GM12878 (cell line): ENCODE data around the gene ELANE. TPM values are rescaled to one million over a fixed set of nuclear protein-coding genes. Genes with fewer than 3 reads are reported as not detected.

Experiments used
- ATAC-seq: fragments of 200-7000 bp; cut with Tn5 transposase; 3 replicates; pipeline ENCODE4 v1.9.1; 2020; ENCODE audit warnings: mild to moderate bottlenecking, moderate library complexity
- BruUV-seq: library from RNA; stranded (reverse); fragments of 400-500 nt; replicated peaks from 2 replicates; lab custom pipeline; 2021; lab: Mats Ljungman, UMichigan
- CTCF ChIA-PET: fragments of 300-600 bp; sonication (Branson Sonifier 250); formaldehyde crosslinking; extraction: SDS; loops from one replicate; lab custom pipeline; 2021; ENCODE audit warnings: inconsistent platforms; lab: Yijun Ruan, JAX
- POLR2A ChIA-PET: fragments of 350-600 bp; formaldehyde crosslinking; extraction: SDS; loops from one replicate; lab custom pipeline; 2021; ENCODE audit warnings: inconsistent platforms; lab: Charles Lee
- RAD21 ChIA-PET: fragments of 300-600 bp; sonication (Branson Sonifier 250); formaldehyde crosslinking; loops from one replicate; lab custom pipeline; 2023; ENCODE audit warnings: antibody characterized with exemption; ENCODE audit not compliant: unreplicated experiment; lab: Charles Lee
- SMC1A ChIA-PET: fragments of 300-600 bp; sonication (Branson Sonifier 250); formaldehyde crosslinking; loops from one replicate; lab custom pipeline; 2023; ENCODE audit not compliant: unreplicated experiment, uncharacterized antibody; lab: Charles Lee
- DNase-seq: peaks from one replicate; pipeline ENCODE4 v3.0.0-alpha.2; 2011; ENCODE audit warnings: low read depth, low spot score
- FAIRE-seq: peaks from 3 replicates; lab custom pipeline; 2011; peaks lifted over from hg19 to GRCh38; lab: Jason Lieb, UNC
- H2AFZ ChIP-seq: 2 replicates; pipeline ENCODE4 v1.6.0; 2011; ENCODE audit warnings: low read depth, low read length, control low read depth; ENCODE audit not compliant: control insufficient read depth
- H3K27ac ChIP-seq: 2 replicates; pipeline ENCODE4 v1.5.1; 2011; ENCODE audit warnings: control low read depth; ENCODE audit not compliant: control insufficient read depth, insufficient read depth
- H3K27me3 ChIP-seq, 2 experiments: replicated peaks in 1 of 2; 2 replicates each; pipeline versions ENCODE4 v1.6.0 to v1.6.1; 2011; ENCODE audit warnings: low read length in 1 of 2; ENCODE audit not compliant: control insufficient read depth in 2 of 2, insufficient read depth in 2 of 2
- H3K36me3 ChIP-seq, 2 experiments: 2 replicates each; pipeline ENCODE4 v1.5.1; 2011; ENCODE audit warnings: low read length in 1 of 2; ENCODE audit not compliant: control insufficient read depth in 2 of 2, insufficient read depth in 2 of 2
- H3K4me1 ChIP-seq: 2 replicates; pipeline ENCODE4 v1.6.1; 2011; ENCODE audit warnings: mild to moderate bottlenecking, low read length, moderate library complexity, mixed read lengths; ENCODE audit not compliant: control insufficient read depth, insufficient read depth
- H3K4me2 ChIP-seq: 2 replicates; pipeline ENCODE4 v1.6.0; 2011; ENCODE audit warnings: control low read depth; ENCODE audit not compliant: control insufficient read depth, insufficient read depth
- H3K4me3 ChIP-seq: fragments of 200-600 bp; sonication (generic); 2 replicates; pipeline ENCODE4 v1.5.1; 2016
- H3K79me2 ChIP-seq: 2 replicates; pipeline ENCODE4 v1.6.0; 2011; ENCODE audit warnings: low read length; ENCODE audit not compliant: control insufficient read depth, insufficient read depth
- H3K9ac ChIP-seq: 2 replicates; pipeline ENCODE4 v1.8.0; 2011; ENCODE audit warnings: low read length, control low read depth, mixed read lengths; ENCODE audit not compliant: control insufficient read depth, insufficient read depth
- H3K9me3 ChIP-seq: replicated peaks from 3 replicates; pipeline ENCODE4 v1.5.1; 2011; ENCODE audit warnings: mild to moderate bottlenecking, low read length; ENCODE audit not compliant: control insufficient read depth, insufficient read depth
- H4K20me1 ChIP-seq: 2 replicates; pipeline ENCODE4 v1.6.0; 2011; ENCODE audit not compliant: control insufficient read depth, insufficient read depth
- IKZF1 ChIP-seq: fragments of 450-650 bp; conservative IDR thresholded peaks from 2 replicates; pipeline ENCODE4 v1.6.1; 2017; ENCODE audit warnings: antibody characterized with exemption, mild to moderate bottlenecking
- PKNOX1 ChIP-seq: fragments of 450-650 bp; IDR thresholded peaks from 2 replicates; pipeline ENCODE4 v1.6.1; 2016; ENCODE audit warnings: mild to moderate bottlenecking
- POLR2A ChIP-seq: IDR thresholded peaks from 2 replicates; pipeline ENCODE4 v1.6.1; 2011; ENCODE audit warnings: low read depth, mild to moderate bottlenecking, low read length
- POLR2AphosphoS5 ChIP-seq: IDR thresholded peaks from 2 replicates; pipeline ENCODE4 v1.6.1; 2011; ENCODE audit warnings: mild to moderate bottlenecking, low read length, inconsistent platforms
- SUPT20H ChIP-seq: IDR thresholded peaks from 2 replicates; pipeline ENCODE4 v1.6.1; 2011; ENCODE audit warnings: low read depth, mild to moderate bottlenecking, low read length, moderate library complexity, borderline replicate concordance; ENCODE audit not compliant: control insufficient read depth
- ZBTB33 ChIP-seq: fragments of 450-650 bp; IDR thresholded peaks from 2 replicates; pipeline ENCODE4 v1.6.1; 2017; ENCODE audit warnings: mild to moderate bottlenecking
- WGBS: methylation state at CpG from one replicate; pipeline ENCODE4 v1.1.6; 2016; ENCODE audit warnings: low lambda C conversion rate; ENCODE audit not compliant: insufficient replicate concordance, insufficient coverage; ENCODE audit errors: missing lambda C conversion rate; 5-methylcytosine and 5-hydroxymethylcytosine counted together
- in situ Hi-C: fragments of 300-500 bp; cut with MboI; formaldehyde crosslinking; loops from 9 replicates; pipeline ENCODE4 v1.14.3; 2018; ENCODE audit warnings: mixed read lengths
- intact Hi-C: fragments of 100-400 bp; cut with micrococcal nuclease; formaldehyde crosslinking; loops from one replicate; pipeline ENCODE4 v1.14.2; 2022; ENCODE audit not compliant: unreplicated experiment
- polyA plus RNA-seq, 11 experiments: library from polyadenylated mRNA; depleted of rRNA in 4 of 11; unstranded in 6 of 11; stranded (reverse) in 5 of 11; fragments of >200 nt; fragmentation: Nextera tagmentation in 4 of 11; fragmentation: Illumina TruSeq in 1 of 11; extraction: Ambion mirVana in 4 of 11; extraction: Trizol in 1 of 11; gene quantifications; 1 replicate in 1 of 11; 2 replicates in 10 of 11; pipeline versions ENCODE4 v1.2.1 to v1.2.3, GENCODE V29; 2011 to 2016; ENCODE audit warnings: inconsistent platforms in 2 of 11, missing spikeins in 2 of 11, low read depth in 1 of 11
- total RNA-seq, 4 experiments: library from RNA; depleted of rRNA in 3 of 4; stranded (reverse); fragments of >200 nt in 3 of 4; fragmentation: Illumina TruSeq in 1 of 4; extraction: Trizol in 1 of 4; gene quantifications; 2 replicates each; pipeline versions ENCODE4 v1.2.1 to v1.2.3, GENCODE V29; 2013 to 2021

Gene ELANE
- total and polyA plus RNA-seq, 10 of the 15 experiments (the other 5 are each of a cell fraction or from before 2014, with no cell fraction given): not detected

- in situ Hi-C loops: no loop called here
- peaks cover 4% of the 10 kb centered on the region; the same call in 1 of the 2 replicates for H4K20me1 ChIP-seq
Measured at GRCh38 chr19:808423-808775, 43.7 kb upstream of the ELANE start.

GRCh38 chr19:810077-810855 is 41.8 kb upstream of the ELANE start:
- Histone ChIP-seq H3K36me3 (peaks cover 33 to 43% of the 10 kb centered on the region in 2 experiments; a peak in 3 of 4 replicates), H3K9ac (no peak overlapping the region), H3K4me2 (no peak overlapping the region), H3K27me3 (no peaks in the 10 kb centered on the region), H3K79me2 (peaks cover 6% of the 10 kb centered on the region), H4K20me1 (no peaks in the 10 kb centered on the region; the same call in 1 of the 2 replicates), H3K9me3 (no peaks in the 10 kb centered on the region; the same call in 2 of the 3 replicates)
- WGBS: 97% methylated on average over 30 of the region's 30 CpGs
- ChIA-PET CTCF (no interaction called here), POLR2A (interaction anchor here (0.6 kb wide), 1 partner anchor 547 kb away, joined by 3 read pairs; no protein-coding TSS in a partner anchor)
- in situ Hi-C loops: no loop called here
- FAIRE-seq (no peak), DNase-seq (no peak)
- TF ChIP-seq ZBTB33 (peak; percentile 18; the same call in 1 of the 2 replicates), IKZF1 (no peak), PKNOX1 (no peak), POLR2AphosphoS5 (peak; percentile 67; the same call in 1 of the 2 replicates)
- TF ChIP-seq, all 136 proteins: peak for 2
- H3K4me3 ChIP-seq: no peak overlapping the region
- SMC1A ChIA-PET: no interaction called here
- no peak overlapping the region for H3K27ac ChIP-seq
- RAD21 ChIA-PET: no interaction called here
- BruUV-seq: no TSS peak
- no peak for ATAC-seq
- H3K4me1 ChIP-seq: no peaks in the 10 kb centered on the region
- no peak overlapping the region for H2AFZ ChIP-seq
- intact Hi-C loops: no loop called here

More at GRCh38 chr19:808423-808775, 43.7 kb upstream of the ELANE start:
- no peak for FAIRE-seq
- no peak for ATAC-seq
- ChIA-PET POLR2A (interaction anchor here (0.6 kb wide), 1 partner anchor 128 kb away, joined by 4 read pairs; no protein-coding TSS in a partner anchor), CTCF (no interaction called here), SMC1A (no interaction called here), RAD21 (no interaction called here)
- H3K27ac ChIP-seq: no peak overlapping the region
- DNase-seq: no peak
- WGBS: 100% methylated on average over 4 of the region's 26 CpGs
- H3K9ac ChIP-seq: no peak overlapping the region
- no peak overlapping the region for H3K4me3 ChIP-seq
- intact Hi-C loops: no loop called here
- H2AFZ ChIP-seq: no peak overlapping the region
- H3K4me2 ChIP-seq: no peak overlapping the region
- no TSS peak for BruUV-seq
- no peaks in the 10 kb centered on the region for H3K27me3 ChIP-seq
- TF ChIP-seq SUPT20H (no peak), POLR2AphosphoS5 (peak; percentile 55), POLR2A (peak; percentile 76)
- H3K79me2 ChIP-seq: peaks cover 13% of the 10 kb centered on the region
- H3K9me3 ChIP-seq: no peaks in the 10 kb centered on the region; the same call in 2 of the 3 replicates
- peaks cover 38 to 61% of the 10 kb centered on the region in 2 experiments; a peak in 3 of 4 replicates for H3K36me3 ChIP-seq
- no peaks in the 10 kb centered on the region for H3K4me1 ChIP-seq
